Measurements from ENCODE around the gene EFCAB8. TPM values are rescaled to one million over a fixed set of nuclear protein-coding genes. Genes with fewer than 3 reads are reported as not detected.
A peak's percentile ranks its signal among the peaks of the same experiment; 100 is the strongest.

The EFCAB8 gene, protein sequence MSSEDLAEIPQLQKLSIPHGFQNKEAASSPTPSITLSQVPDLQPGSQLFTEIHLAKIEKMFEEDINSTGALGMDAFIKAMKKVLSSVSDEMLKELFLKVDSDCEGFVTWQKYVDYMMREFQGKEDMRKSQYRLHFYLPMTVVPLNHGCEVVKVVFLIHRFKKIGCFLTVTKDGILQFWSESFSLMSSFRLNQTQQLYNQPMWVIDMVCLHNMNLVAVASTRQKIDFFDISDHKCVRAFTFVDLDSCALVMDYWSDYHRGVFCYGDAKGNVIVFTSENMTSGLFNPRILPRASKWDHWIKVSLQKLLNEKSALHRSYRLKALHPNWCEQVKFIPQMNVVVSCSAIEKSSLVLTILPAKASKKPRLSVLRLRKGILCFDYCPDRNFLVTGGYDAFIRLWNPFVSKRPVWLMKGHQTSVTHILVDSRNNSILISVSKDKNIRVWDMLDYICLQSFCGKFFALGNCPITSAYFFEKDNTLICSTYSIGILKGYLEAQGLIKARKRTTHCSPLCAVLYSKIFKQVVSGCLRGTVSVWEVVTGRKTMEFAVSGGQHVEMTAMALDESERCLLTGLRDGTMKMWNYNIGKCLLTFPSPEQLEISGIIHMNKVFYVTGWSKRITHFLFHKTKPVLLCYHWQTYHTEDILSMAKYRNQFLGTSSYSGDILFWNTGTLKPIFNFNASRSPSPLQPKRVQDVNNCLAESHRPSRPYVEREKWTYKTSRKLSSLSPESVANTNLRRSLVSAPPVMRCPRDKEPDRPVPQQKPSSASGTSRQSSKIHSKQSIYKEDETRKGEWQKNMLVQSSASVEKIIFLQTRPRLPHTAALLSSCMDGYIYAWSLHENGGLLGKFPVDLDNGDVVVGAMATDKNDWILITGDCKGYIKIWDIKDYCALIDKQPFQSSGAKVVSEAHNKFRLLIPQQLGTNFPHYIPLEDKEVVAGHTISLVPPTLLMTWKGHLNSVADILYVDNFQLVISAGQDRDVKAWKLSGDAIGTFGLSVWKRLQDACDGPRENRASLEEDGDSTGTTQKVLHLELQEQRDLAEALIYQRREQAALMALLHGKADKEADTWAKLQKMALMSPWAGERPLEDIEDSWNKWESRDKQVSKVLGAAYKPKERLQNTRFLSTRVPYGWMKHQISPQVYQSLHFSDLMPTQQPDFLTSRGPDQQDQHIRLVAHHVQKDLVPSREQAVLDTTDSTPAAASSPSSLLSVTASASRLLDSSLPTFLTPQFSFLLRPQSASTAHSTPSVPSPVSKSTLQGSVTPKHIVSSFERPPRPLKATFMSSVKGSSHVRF
- total RNA-seq (under 1 TPM; 0.57 to 0.83 TPM), polyA plus RNA-seq (under 1 TPM; 0.08 to 0.35 TPM)
- long read RNA-seq, donor 1: 0 reads
- long read RNA-seq, donor 2: 0 reads
- long read RNA-seq, donor 3: 0 reads
- long read RNA-seq, donor 4: 0 reads
- long read RNA-seq, donor 5: 0 reads

DNA sequence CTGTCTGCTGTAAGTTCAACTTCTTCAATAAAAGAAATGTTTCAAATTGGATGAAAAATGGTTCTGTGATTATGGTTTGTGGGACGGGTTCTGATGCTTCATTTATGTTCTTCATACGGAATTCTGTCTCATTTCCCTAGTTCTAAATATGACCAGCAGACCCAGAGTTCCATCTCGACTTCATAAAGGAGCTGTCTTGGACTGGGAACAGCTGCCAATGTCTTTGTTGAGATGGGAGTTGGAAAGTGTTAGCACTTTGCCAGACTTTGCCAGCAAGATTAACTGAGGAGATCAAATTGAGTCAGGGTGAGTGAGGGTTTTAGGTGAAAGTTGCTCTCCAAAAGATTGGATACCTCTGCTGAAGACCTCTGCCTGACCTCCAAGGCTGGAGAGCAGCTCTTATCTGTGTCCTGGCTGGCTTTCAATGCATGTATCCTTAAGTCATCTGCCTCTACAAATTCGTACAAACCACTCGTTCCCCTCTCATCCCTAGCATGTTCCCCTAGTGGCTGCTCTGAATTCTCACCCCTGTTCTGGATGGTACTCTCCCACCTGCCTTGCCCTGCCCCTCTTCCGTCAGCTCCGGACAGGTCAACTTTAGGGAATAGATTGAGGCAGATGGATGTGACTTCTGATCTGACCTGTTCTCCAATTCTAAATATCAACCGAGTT is at the start of gene EFCAB8:
TSS of gene EFCAB8 (plus strand) at position 223 of the 672 bp plus-strand sequence. CDS start 4,870 bp downstream, outside the sequence.
- TF ChIP-seq, protein P1, sequence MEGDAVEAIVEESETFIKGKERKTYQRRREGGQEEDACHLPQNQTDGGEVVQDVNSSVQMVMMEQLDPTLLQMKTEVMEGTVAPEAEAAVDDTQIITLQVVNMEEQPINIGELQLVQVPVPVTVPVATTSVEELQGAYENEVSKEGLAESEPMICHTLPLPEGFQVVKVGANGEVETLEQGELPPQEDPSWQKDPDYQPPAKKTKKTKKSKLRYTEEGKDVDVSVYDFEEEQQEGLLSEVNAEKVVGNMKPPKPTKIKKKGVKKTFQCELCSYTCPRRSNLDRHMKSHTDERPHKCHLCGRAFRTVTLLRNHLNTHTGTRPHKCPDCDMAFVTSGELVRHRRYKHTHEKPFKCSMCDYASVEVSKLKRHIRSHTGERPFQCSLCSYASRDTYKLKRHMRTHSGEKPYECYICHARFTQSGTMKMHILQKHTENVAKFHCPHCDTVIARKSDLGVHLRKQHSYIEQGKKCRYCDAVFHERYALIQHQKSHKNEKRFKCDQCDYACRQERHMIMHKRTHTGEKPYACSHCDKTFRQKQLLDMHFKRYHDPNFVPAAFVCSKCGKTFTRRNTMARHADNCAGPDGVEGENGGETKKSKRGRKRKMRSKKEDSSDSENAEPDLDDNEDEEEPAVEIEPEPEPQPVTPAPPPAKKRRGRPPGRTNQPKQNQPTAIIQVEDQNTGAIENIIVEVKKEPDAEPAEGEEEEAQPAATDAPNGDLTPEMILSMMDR (IDR thresholded peaks at IDR 0.05; ENCODE audit: control extremely low read depth, extremely low read depth): no peak
- peaks cover 0 to 12% (median 0%) of the 10 kb centered on the region in 4 donors for H3K36me3 ChIP-seq (ENCODE audit: control insufficient read depth in 4 of 4, insufficient read depth in 4 of 4, low read length in 4 of 4)
- 73 to 84% methylated on average over 8 of the region's 8 CpGs for WGBS, 2 donors
- H3K4me3 ChIP-seq: no peak within 1 kb of the TSS
- ATAC-seq (ENCODE audit: insufficient read depth, low FRiP score) (no peak), DNase-seq (peak; percentile 19 to 76 (median 73))
- no peak within 1 kb of the TSS for H3K27ac ChIP-seq (ENCODE audit: low read depth in 1 of 2, low read length in 1 of 2)
- H3K9me3 ChIP-seq (ENCODE audit: control insufficient read depth in 4 of 4, insufficient read depth in 3 of 4, low read length in 3 of 4): no peaks in the 10 kb centered on the region
- peaks cover 0 to 9% (median 0%) of the 10 kb centered on the region in 5 donors for H3K4me1 ChIP-seq (ENCODE audit: control insufficient read depth in 5 of 5, insufficient read depth in 5 of 5, low read length in 5 of 5)
- no peaks in the 10 kb centered on the region for H3K27me3 ChIP-seq (ENCODE audit: control insufficient read depth in 3 of 3, insufficient read depth in 3 of 3, low read length in 2 of 3)
- no peak within 1 kb of the TSS for H3K9ac ChIP-seq (ENCODE audit: insufficient read depth in 1 of 2, low read length in 2 of 2)

DNA sequence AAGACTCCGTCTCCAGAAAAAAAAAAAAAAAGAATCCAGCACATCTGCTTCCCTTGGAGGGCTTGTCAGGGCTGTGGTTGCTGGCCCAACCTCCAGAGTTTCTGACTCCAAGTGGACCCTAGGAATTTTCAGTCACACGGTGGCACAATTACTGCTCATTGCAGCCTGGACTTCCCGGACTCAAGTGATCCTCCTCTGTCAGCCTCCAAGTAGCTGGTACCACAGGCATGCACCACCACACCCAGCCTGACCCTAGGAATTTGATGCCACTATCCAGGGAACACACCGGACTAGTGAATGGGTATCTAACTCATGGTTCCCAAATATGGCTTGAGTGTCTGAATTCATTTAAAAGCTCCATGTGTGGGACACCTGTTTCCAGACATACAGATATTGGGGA is 48.8 kb upstream of the EFCAB8 start:
- Histone ChIP-seq H3K9me3 (ENCODE audit: control insufficient read depth in 4 of 4, insufficient read depth in 3 of 4, low read length in 3 of 4) (no peaks in the 10 kb centered on the region), H3K4me1 (ENCODE audit: control insufficient read depth in 5 of 5, insufficient read depth in 5 of 5, low read length in 5 of 5) (peaks cover 0 to 2% (median 0%) of the 10 kb centered on the region in 5 donors), H3K27ac (ENCODE audit: low read depth in 1 of 2, low read length in 1 of 2) (no peak overlapping the region), H3K9ac (ENCODE audit: insufficient read depth in 1 of 2, low read length in 2 of 2) (no peak overlapping the region), H3K4me3 (no peak overlapping the region), H3K36me3 (ENCODE audit: control insufficient read depth in 4 of 4, insufficient read depth in 4 of 4, low read length in 4 of 4) (peaks cover 0 to 3% (median 0%) of the 10 kb centered on the region in 4 donors), H3K27me3 (ENCODE audit: control insufficient read depth in 3 of 3, insufficient read depth in 3 of 3, low read length in 2 of 3) (no peaks in the 10 kb centered on the region)
- TF ChIP-seq, protein P1 (IDR thresholded peaks at IDR 0.05; ENCODE audit: control extremely low read depth, extremely low read depth): no peak
- DNase-seq (no peak), ATAC-seq (ENCODE audit: insufficient read depth, low FRiP score) (no peak)
- 91 to 95% methylated on average over 4 of the region's 4 CpGs for WGBS, 2 donors

DNA sequence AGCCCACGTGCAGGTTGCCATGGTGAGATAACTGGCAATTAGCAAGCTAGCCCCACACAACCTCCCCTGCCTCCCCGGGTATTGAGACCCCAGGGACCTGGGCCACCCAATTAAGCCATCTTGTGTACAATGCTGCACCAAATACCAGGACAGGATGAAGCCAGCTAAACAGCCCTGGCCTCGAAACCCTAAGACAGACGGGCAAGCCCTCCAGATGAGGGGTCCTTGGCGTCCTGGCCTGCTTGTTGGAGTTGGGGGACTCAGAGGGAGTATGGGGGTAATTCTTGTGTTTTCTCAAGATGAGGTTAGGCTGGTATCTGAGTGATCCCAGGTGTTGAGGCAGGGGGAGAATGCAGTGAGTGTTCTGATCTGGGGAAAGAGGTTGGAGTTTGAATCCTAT is 47.8 kb upstream of the EFCAB8 start:
- TF ChIP-seq, protein P1 (IDR thresholded peaks at IDR 0.05; ENCODE audit: control extremely low read depth, extremely low read depth): no peak
- Histone ChIP-seq H3K27ac (ENCODE audit: low read depth in 1 of 2, low read length in 1 of 2) (no peak overlapping the region), H3K36me3 (ENCODE audit: control insufficient read depth in 4 of 4, insufficient read depth in 4 of 4, low read length in 4 of 4) (peaks cover 0 to 3% (median 0%) of the 10 kb centered on the region in 4 donors), H3K4me1 (ENCODE audit: control insufficient read depth in 5 of 5, insufficient read depth in 5 of 5, low read length in 5 of 5) (peaks cover 0 to under 1% (median 0%) of the 10 kb centered on the region in 5 donors), H3K4me3 (no peak overlapping the region), H3K9ac (ENCODE audit: insufficient read depth in 1 of 2, low read length in 2 of 2) (no peak overlapping the region), H3K27me3 (ENCODE audit: control insufficient read depth in 3 of 3, insufficient read depth in 3 of 3, low read length in 2 of 3) (no peaks in the 10 kb centered on the region), H3K9me3 (ENCODE audit: control insufficient read depth in 4 of 4, insufficient read depth in 3 of 4, low read length in 3 of 4) (no peaks in the 10 kb centered on the region)
- 91 to 97% methylated on average over 5 of the region's 5 CpGs for WGBS, 2 donors
- DNase-seq (no peak), ATAC-seq (ENCODE audit: insufficient read depth, low FRiP score) (no peak)
